Right lobe of liver (tissue), 4 donors: ENCODE measurements around the gene ZC3H12C.

Experiments used
- CTCF ChIP-seq, 4 donors: fragments of 200-600 bp in 3 of 4; fragments of 450-650 bp in 1 of 4; IDR thresholded peaks; one replicate each; pipeline versions ENCODE4 v1.5.1 to v1.8.0; 2016 to 2022; ENCODE audit warnings: antibody characterized with exemption in 4 of 4, mild to moderate bottlenecking in 2 of 4
- POLR2A ChIP-seq: fragments of 450-650 bp; IDR thresholded peaks from one replicate; pipeline ENCODE4 v1.6.1; 2017; ENCODE audit warnings: antibody characterized with exemption, mild to moderate bottlenecking
- donor health status: DM: no; HTN: no; CAD: no.
- donor health status: DM: no; HTN: no; CAD: no.
- donor health status: DM: no; HTN: yes; CAD: no.

- TF ChIP-seq CTCF (IDR thresholded peaks at IDR 0.05), result no peak
- TF ChIP-seq POLR2A, result no peak
These were observed 23.0 kb upstream of the ZC3H12C start for GRCh38 chr11:110070176-110070575.
